Hepatocyte (in vitro differentiated cells): ENCODE results near the gene PLAC8. TPM values are rescaled to one million over a fixed set of nuclear protein-coding genes. Genes with fewer than 3 reads are reported as not detected.
"Not testable (repeated sequence)": the region's sequence is repeated elsewhere in the genome, so short reads cannot be mapped to it uniquely, and the experiment has no call there.

Source experiments
- DNase-seq: peaks from one replicate; pipeline ENCODE4 v3.0.0-alpha.2; 2016; ENCODE audit warnings: low spot score
- H2AFZ ChIP-seq: fragments of 200-600 bp; sonication (generic); 2 replicates; pipeline ENCODE4 v1.6.0; 2016; ENCODE audit warnings: antibody characterized with exemption, mild to moderate bottlenecking
- H3K27ac ChIP-seq: fragments of 200-600 bp; sonication (generic); 2 replicates; pipeline ENCODE4 v1.5.1; 2016; ENCODE audit warnings: mild to moderate bottlenecking
- H3K27me3 ChIP-seq: fragments of 200-600 bp; sonication (generic); 2 replicates; pipeline ENCODE4 v1.6.1; 2016
- H3K36me3 ChIP-seq: fragments of 200-600 bp; sonication (generic); replicated peaks from 2 replicates; pipeline ENCODE4 v1.5.1; 2016; ENCODE audit warnings: low read depth; ENCODE audit not compliant: insufficient read depth
- H3K4me1 ChIP-seq: fragments of 200-600 bp; sonication (generic); 2 replicates; pipeline ENCODE4 v1.5.1; 2016; ENCODE audit warnings: mild to moderate bottlenecking, moderate library complexity; ENCODE audit not compliant: insufficient read depth
- H3K4me2 ChIP-seq: fragments of 200-600 bp; sonication (generic); 2 replicates; pipeline ENCODE4 v1.6.0; 2016
- H3K4me3 ChIP-seq: fragments of 200-600 bp; sonication (generic); 2 replicates; pipeline ENCODE4 v1.5.1; 2016; ENCODE audit warnings: mild to moderate bottlenecking
- H3K79me2 ChIP-seq: fragments of 200-600 bp; sonication (generic); 2 replicates; pipeline ENCODE4 v1.6.0; 2017; ENCODE audit warnings: mild to moderate bottlenecking
- H3K9me2 ChIP-seq: fragments of 200-600 bp; sonication (generic); replicated peaks from 2 replicates; pipeline ENCODE4 v1.6.0; 2017; ENCODE audit warnings: mild to moderate bottlenecking; ENCODE audit not compliant: insufficient read depth
- H3K9me3 ChIP-seq: fragments of 200-600 bp; sonication (generic); 2 replicates; pipeline ENCODE4 v1.5.1; 2016; ENCODE audit warnings: low read depth, mild to moderate bottlenecking
- H4K20me1 ChIP-seq: fragments of 200-600 bp; sonication (generic); 2 replicates; pipeline ENCODE4 v1.6.0; 2016; ENCODE audit warnings: mild to moderate bottlenecking; ENCODE audit not compliant: insufficient read depth, poor library complexity, severe bottlenecking
- EZH2 ChIP-seq: fragments of 200-600 bp; sonication (generic); IDR thresholded peaks from 2 replicates; pipeline ENCODE4 v1.6.1; 2016; ENCODE audit warnings: antibody characterized with exemption, mild to moderate bottlenecking, borderline replicate concordance
- EZH2phosphoT487 ChIP-seq: fragments of 200-600 bp; sonication (generic); IDR thresholded peaks from one replicate; pipeline ENCODE4 v1.6.1; 2018; ENCODE audit warnings: antibody characterized with exemption, mild to moderate bottlenecking, low read depth, moderate library complexity; ENCODE audit not compliant: unreplicated experiment, severe bottlenecking
- WGBS: methylation state at CpG from one replicate; pipeline ENCODE4 v1.1.6; 2016; ENCODE audit warnings: low lambda C conversion rate; ENCODE audit errors: missing lambda C conversion rate; 5-methylcytosine and 5-hydroxymethylcytosine counted together
- polyA plus RNA-seq: library from polyadenylated mRNA; unstranded; fragments of >200 nt; fragmentation: Nextera tagmentation; extraction: Ambion mirVana; gene quantifications from 2 replicates; pipeline ENCODE4 v1.2.1, GENCODE V29; 2016
- total RNA-seq: library from RNA; depleted of rRNA; stranded (reverse); fragments of >200 nt; gene quantifications from 2 replicates; pipeline ENCODE4 v1.2.3, GENCODE V29; 2014
- TF ChIP-seq, protein P1 (sequence below): fragments of 200-600 bp; sonication (generic); IDR thresholded peaks from 2 replicates; pipeline ENCODE4 v1.5.1; 2016; ENCODE audit warnings: antibody characterized with exemption, mild to moderate bottlenecking; ENCODE audit not compliant: poor library complexity

PLAC8 gene
- total and polyA plus RNA-seq, 2 experiments from 2014 or later = 14.2 to 16.6 TPM

DNA sequence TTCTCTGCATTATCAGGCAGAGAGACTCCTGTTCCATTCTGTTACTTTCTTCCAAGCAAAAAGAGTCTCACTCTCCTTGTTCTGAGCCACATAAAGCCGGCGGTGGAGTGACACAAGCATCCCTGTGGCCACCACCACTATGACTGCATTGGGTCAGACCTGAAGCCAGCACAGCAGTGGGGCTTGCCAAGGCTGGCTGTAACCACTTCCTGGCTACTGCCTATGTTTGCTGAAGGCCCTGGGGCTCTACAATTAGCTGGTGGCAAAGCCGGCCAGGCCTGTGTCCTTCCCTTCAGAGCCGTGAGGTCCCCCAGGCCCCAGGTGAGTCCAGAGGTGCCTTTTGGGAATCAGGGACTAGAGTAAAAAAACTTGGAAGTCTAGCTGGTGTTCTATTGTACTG lies 31.8 kb downstream of the PLAC8 start:
- no peak for DNase-seq
- Histone ChIP-seq H3K9me3 (no peaks in the 10 kb centered on the region), H2AFZ (no peak overlapping the region), H3K79me2 (no peaks in the 10 kb centered on the region), H3K27me3 (no peaks in the 10 kb centered on the region), H3K4me2 (no peak overlapping the region), H3K4me3 (no peak overlapping the region), H3K9me2 (no peaks in the 10 kb centered on the region), H4K20me1 (no peaks in the 10 kb centered on the region), H3K4me1 (no peaks in the 10 kb centered on the region), H3K36me3 (no peaks in the 10 kb centered on the region), H3K27ac (no peak overlapping the region)
- TF ChIP-seq EZH2 = no peak
- TF ChIP-seq, protein P1, sequence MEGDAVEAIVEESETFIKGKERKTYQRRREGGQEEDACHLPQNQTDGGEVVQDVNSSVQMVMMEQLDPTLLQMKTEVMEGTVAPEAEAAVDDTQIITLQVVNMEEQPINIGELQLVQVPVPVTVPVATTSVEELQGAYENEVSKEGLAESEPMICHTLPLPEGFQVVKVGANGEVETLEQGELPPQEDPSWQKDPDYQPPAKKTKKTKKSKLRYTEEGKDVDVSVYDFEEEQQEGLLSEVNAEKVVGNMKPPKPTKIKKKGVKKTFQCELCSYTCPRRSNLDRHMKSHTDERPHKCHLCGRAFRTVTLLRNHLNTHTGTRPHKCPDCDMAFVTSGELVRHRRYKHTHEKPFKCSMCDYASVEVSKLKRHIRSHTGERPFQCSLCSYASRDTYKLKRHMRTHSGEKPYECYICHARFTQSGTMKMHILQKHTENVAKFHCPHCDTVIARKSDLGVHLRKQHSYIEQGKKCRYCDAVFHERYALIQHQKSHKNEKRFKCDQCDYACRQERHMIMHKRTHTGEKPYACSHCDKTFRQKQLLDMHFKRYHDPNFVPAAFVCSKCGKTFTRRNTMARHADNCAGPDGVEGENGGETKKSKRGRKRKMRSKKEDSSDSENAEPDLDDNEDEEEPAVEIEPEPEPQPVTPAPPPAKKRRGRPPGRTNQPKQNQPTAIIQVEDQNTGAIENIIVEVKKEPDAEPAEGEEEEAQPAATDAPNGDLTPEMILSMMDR = no peak
- no peak for TF ChIP-seq EZH2phosphoT487
- WGBS = 95% methylated on average over 4 of the region's 4 CpGs

- H3K27me3 ChIP-seq = no peaks in the 10 kb centered on the region
- no peaks in the 10 kb centered on the region for H4K20me1 ChIP-seq
- H3K27ac ChIP-seq = no peak overlapping the region
- no peaks in the 10 kb centered on the region for H3K4me1 ChIP-seq
- no peak overlapping the region for H2AFZ ChIP-seq
- WGBS = 91% methylated on average over 6 of the region's 6 CpGs
- H3K36me3 ChIP-seq = no peaks in the 10 kb centered on the region
- H3K4me3 ChIP-seq = no peak overlapping the region
- H3K4me2 ChIP-seq = no peak overlapping the region
- H3K79me2 ChIP-seq = no peaks in the 10 kb centered on the region
- H3K9me2 ChIP-seq = no peaks in the 10 kb centered on the region
- TF ChIP-seq, protein P1 = no peak
- TF ChIP-seq EZH2phosphoT487 (no peak), EZH2 (no peak)
- no peaks in the 10 kb centered on the region for H3K9me3 ChIP-seq
- no peak for DNase-seq
Measured at GRCh38 chr4:83080561-83080960, 34.0 kb downstream of the PLAC8 start.

- Histone ChIP-seq H4K20me1 (no peaks in the 10 kb centered on the region), H3K9me3 (no peaks in the 10 kb centered on the region), H3K9me2 (no peaks in the 10 kb centered on the region), H3K36me3 (no peaks in the 10 kb centered on the region), H3K4me1 (no peaks in the 10 kb centered on the region), H2AFZ (no peak overlapping the region), H3K79me2 (no peaks in the 10 kb centered on the region), H3K4me2 (no peak overlapping the region), H3K27ac (peak overlapping the region; percentile 26), H3K4me3 (no peak overlapping the region), H3K27me3 (no peaks in the 10 kb centered on the region)
- WGBS = 75% methylated on average over 4 of the region's 4 CpGs
- no peak for DNase-seq
- TF ChIP-seq, protein P1 = no peak
- no peak for TF ChIP-seq EZH2
- no peak for TF ChIP-seq EZH2phosphoT487
Measured at GRCh38 chr4:83075311-83076095, 39.0 kb downstream of the PLAC8 start.

DNA sequence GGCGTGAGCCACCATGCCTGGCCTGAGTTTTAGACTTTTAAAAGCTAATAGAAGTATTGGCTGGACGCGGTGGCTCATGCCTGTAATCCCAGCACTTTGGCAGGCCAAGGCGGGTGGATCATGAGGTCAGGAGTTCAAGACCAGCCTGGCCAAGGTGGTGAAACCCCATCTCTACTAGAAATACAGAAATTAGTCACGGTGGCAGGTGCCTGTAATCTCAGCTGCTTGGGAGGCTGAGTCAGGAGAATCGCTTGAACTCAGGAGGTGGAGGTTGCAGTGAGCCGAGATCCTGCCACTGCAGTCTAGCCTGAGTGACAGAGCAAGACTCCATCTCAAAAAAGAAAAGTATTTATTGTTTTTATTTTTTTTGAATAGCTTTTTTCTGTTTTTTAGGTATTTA lies 39.7 kb downstream of the PLAC8 start:
- H3K4me1 ChIP-seq, H3K9me2 ChIP-seq, H3K27ac ChIP-seq, DNase-seq, H2AFZ ChIP-seq, H3K4me2 ChIP-seq, H4K20me1 ChIP-seq, H3K4me3 ChIP-seq, H3K79me2 ChIP-seq, H3K27me3 ChIP-seq, H3K36me3 ChIP-seq, H3K9me3 ChIP-seq: not testable (repeated sequence)
- WGBS = 95% methylated on average over 7 of the region's 7 CpGs
